Amygdala (tissue), 56 donors: ENCODE results near the gene MRPL39.
"Not testable (repeated sequence)": the region's sequence is repeated elsewhere in the genome, so short reads cannot be mapped to it uniquely, and the experiment has no call there.

ENCODE experiments used
- DNase-seq, 56 donors: peaks; one replicate each; lab custom pipeline; 2025; lab: John Stamatoyannopoulos, UW

The MRPL39 gene

DNA sequence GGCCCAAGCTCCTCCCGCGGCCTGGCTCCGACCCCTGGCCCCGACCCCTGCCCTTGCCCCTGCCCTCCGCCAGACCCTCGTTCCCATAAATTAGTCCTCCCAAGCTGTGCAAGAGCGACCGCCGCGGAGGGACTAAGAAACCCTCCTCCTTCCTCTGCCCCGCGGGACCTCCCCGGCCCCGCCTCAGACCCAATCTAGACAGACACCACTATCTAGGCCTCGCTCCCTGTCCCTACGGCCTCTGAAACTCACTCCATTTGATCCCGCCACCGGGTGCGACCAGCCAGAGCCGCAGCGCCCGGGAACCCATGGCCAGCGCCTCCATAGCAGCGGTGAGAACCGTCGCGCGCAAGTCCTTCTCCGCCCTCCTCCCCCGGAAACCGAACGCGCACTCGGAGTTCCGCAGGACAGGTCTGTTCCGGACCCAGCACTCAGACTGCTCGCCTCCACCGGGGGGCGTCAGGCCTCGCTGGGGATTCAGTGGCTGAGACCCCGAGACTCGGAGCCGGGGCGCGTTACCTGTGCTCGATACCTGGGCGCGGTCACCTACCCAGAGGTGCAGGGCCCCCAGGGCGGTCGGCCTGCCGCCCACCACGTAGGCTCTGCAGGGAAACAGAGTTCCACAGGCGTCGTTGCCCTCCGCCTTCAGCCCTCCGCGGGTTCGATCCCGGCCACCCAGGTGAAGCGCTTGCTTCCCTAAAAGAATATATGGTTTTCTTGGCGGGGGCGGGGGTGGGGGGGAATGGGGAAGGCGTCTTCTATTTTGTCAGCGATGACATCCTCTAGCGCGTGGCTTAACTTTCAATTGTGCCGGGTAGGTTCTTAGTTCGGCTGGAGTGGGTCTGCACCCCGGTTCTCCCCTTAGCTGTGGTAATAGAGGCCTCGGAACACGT lies at the start of gene MRPL39:
Gene MRPL39, minus strand, starts transcription at position 331 of the 893 bp plus-strand sequence. Its CDS starts 6 bp downstream, at position 325.
- peak; percentile 9 to 88 (median 76) for DNase-seq

GRCh38 chr21:25656412-25656811 lies 49.1 kb upstream of the MRPL39 start:
- DNase-seq = no peak

DNA sequence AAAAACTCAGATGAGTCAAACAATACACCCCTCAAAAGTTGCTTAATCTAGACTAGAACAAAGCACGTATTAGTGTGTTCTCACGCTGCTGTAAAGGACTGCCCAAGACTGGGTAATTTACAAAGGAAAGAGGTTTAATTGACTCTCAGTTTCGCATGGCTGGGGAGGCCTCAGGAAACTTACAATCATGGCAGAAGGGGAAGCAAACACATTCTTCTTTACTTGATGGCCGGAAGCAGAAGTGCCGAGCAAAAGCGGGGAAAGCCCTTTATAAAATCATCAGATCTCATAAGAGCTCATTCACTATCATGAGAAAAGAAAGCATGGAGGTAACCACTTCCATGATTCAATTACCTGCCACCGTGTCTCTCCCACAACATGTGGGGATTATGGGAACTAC lies 41.9 kb upstream of the MRPL39 start:
- no peak for DNase-seq

GRCh38 chr21:25647647-25648046 lies 40.4 kb upstream of the MRPL39 start:
- DNase-seq = no peak

- no peak for DNase-seq
Observed at GRCh38 chr21:25646474-25646873, 39.2 kb upstream of the MRPL39 start.

DNA sequence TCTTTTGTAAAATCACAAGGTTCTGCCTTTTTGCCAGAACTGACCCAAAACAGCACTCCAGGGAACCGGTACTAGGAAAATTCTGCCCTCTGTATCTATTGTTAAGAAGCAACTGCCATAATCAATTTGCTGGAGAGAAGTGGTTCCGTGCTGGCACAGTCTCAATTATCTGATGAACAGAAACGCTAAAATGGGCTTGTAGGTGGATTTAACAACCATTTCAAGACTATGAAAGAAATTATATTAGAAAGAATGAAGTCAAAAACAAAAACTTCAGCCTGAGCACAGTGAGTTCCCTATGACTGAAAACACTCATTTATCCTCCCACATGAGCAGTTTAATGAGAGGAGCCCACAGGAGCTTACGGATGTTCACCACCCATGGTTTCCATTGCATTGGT lies 36.2 kb upstream of the MRPL39 start:
- DNase-seq = peak in 1 of 56 donors; percentile 2

DNA sequence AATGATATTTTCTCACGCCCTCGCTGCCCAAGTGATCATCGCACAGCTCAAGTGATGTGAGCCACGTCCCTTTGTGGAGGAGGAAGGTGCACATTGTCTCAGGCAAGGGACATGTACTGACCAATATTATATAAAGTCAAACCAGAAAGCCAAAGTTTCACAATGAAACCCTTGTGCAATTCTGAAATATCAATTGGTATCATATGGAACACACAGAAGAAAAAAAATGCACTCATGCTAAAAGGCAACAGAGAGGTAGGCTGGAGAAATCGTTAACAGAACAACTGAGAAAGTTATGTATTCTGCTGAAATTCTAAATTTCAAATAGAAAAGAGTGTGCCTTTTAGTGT lies 33.6 kb upstream of the MRPL39 start:
- no peak for DNase-seq

DNA sequence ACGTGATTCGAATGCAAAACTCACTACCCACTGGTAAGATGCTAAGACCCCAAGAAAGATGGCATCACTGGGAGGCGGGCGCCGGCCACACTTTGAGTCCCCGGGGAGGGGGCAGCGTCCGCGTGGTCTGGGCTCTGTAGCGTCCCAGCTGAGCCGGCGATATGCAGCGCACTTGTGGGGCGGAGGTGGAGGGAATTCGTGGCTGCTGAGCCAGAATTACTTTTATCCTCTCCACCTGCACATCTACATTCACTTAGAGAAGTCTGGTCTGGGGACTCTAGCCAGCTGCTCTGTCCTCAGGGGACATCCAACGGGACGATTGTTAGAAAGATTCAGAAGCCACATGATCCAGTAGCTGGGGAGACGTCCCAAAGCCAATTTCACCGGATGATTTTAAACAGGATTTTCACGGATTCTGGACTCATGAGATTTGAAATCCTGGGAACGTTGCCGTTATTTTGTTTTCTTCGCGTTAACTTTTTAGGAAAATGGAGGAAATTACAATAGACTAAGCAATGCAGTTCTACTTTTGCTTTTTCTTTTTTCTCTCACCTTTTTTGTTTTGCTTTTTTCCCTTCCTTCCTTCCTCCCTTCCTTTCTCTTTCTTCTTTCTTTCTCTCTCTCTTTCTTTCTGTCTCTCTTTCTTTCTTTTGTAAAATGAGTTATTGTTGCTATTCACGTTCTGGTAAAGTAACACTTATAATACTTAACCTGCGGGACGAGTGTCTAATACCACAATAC lies 33.1 kb upstream of the MRPL39 start:
- DNase-seq = peak in 41 of 56 donors; percentile 7 to 59 (median 31)

DNA sequence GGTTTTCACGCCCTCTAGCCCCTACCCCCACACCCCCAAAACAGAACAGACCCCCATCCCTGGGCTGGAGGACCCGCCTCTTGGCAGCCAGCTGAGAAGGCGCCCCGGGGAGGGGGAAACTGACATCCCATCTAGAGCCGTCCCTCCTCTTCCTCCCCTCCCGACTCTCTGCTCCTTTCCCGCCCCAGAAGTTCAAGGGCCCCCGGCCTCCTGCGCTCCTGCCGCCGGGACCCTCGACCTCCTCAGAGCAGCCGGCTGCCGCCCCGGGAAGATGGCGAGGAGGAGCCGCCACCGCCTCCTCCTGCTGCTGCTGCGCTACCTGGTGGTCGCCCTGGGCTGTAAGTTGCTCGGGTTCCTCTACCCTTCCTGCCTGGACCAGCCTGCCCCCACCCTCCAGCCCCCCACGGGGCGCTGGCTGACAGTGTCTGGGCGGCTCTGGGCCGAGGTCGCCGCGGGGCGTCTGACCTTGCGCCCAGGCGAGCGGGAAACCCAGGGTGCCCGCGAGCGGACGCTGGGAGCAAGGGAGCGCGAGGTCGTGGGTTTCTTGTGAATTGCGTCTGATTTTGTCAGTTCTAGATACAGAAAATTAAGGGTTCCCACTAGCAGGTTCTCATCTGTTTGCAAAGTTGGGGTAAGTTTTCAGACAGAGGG lies 32.4 kb upstream of the MRPL39 start:
- DNase-seq = peak in 47 of 56 donors; percentile 9 to 70 (median 39)

- DNase-seq = peak in 41 of 56 donors; percentile 8 to 70 (median 38)
Observed at GRCh38 chr21:25638660-25639550, 31.6 kb upstream of the MRPL39 start, which contains the start of gene JAM2. JAM2 (plus strand) TSS chr21:25639258; CDS start chr21:25639822, 564 bp downstream.

GRCh38 chr21:25637851-25638659 lies 30.8 kb upstream of the MRPL39 start:
- peak in 1 of 56 donors; percentile 15 for DNase-seq

DNA sequence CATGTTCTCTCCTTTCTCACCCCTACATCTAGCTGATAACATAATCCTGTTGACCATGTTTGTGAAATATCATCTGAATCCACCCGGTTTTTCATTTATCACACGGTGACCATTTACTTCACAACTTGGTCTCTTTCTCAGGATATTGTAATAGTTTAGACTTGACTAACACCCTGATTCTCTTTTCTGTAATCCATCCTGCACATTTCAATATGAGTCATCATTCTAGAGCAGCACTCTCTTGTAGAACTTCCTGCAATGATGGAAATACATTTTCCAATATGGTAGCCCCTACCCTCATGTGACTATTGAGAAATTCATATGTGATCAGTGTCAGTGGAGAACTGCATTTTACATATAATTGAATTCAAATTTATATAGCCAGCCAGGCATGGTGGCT lies 29.4 kb upstream of the MRPL39 start:
- no peak for DNase-seq

DNA sequence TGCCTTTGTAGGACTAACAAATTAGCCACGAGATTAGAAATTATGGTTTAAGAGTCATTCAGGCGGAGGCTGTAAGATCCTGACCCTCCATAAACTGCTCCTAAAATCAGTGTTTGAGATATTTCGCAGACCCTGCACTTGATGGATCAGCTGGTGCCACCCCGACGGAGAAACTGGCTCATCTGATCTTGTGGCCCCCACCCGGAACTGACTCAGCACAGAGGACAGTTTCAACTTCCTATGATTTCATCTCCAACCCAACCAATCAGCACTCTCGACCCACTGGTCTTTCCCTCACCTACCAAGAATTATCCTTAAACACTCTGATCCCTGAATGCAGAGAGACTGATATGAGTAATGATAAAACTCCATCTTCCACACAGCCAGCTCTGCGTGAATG lies 28.0 kb upstream of the MRPL39 start:
- DNase-seq = no peak

DNA sequence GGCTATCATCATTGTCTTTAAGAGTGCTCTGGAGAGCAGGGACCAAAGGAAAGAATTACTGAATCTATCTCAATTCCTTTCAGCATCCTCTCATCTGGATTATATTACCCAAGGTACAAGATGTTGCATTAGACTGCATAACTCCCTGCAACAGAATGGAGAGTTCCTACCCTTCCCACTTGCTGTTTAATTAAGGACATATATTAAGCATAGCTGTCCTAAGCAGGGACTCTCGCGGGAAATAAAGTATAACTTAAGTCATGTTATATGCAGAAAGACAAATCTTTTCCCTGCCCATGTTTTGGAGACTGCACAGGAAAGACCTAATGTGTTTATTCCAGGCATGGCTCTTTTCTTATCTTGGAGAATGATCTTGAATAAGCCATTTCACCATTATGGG lies 25.0 kb upstream of the MRPL39 start:
- no peak for DNase-seq

GRCh38 chr21:25626757-25627156 lies 19.5 kb upstream of the MRPL39 start:
- peak in 3 of 56 donors; percentile 3 to 68 (median 15) for DNase-seq

DNA sequence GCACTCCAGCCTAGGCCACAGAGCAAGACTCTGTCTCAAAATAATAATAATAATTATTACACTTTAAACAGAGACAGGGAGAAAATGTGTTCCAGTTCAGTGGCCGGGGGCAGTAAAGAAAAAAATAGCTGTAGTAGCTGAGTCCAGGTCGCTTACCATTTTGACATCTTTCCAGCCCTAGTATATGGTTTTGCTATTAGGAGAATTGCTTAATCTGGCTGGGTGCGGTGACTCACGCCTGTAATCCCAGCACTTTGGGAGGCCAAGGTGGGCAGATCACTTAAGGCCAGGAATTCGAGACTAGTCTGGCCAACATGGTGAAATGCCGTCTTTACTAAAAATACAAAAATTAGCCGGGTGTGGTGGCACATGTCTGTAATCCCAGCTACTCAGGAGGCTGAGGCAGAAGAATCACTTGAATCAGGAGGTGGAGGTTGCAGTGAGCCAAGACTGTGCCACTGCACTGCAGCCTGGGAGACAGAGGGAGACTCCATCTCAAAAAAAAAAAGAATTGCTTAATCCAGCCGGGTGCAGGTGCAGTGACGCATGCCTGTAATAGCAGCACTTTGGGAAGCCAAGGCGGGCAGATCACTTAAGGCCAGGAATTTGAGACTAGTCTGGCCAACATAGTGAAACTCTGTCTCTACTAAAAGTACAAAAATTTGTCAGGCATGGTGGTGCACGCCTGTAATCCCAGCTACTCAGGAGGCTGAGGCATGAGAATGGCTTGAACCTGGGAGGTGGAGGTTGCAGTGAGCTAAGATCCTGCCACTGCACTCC lies 18.7 kb upstream of the MRPL39 start:
- DNase-seq = not testable (repeated sequence)

DNA sequence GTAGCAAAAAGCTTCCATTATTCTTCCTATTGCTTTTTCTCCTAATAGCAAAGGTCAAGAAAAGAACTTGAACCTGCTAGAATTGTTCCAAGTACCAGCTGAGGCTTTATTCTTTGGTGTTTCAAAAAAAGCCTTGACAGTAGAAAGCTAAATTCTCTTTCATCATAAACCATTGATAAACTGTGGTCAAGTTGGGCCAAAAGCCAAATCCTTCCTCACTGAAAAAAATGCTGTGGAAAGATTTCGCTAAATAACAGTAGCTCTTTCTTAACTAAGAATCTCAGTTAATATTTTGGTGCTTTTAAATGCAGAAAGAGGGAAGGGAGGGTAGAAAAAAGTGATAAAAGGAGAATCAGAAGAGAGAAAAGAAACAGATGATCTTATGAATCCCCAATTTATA lies 17.8 kb upstream of the MRPL39 start:
- DNase-seq = no peak

- no peak for DNase-seq
Observed at GRCh38 chr21:25624511-25624910, 17.2 kb upstream of the MRPL39 start.
